GM04504 (cell line): ENCODE results near the gene URB1.
"Not testable (repeated sequence)": the region's sequence is repeated elsewhere in the genome, so short reads cannot be mapped to it uniquely, and the experiment has no call there.

Experiments used
- DNase-seq: peaks from one replicate; pipeline ENCODE4 v3.0.0-alpha.2; 2012; ENCODE audit warnings: low read depth

The URB1 gene

GRCh38 chr21:32372755-32373154 lies 20.1 kb downstream of the URB1 start:
- no peak for DNase-seq

DNA sequence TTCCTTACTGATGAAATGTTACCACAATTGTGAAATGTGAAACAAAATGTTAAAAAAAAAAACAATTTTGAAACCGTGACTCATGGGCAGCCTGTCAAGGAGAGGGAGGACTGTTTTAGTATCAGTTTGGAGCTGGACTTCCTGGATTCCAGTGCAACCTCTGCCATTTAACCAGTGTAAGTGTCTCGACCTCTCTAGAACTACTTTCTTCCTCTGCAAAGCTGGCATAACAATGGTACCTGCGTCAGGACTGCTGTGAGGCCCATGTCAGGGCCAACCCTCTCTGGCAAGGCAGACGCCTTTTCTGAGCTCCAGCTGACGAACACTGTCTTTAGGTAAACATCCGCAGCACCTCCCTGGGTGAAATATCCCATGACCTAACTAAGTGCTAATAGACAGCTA lies 20.9 kb downstream of the URB1 start:
- DNase-seq: peak; percentile 77

GRCh38 chr21:32370998-32371766 lies 21.6 kb downstream of the URB1 start:
- DNase-seq: no peak

GRCh38 chr21:32368961-32369360 lies 23.9 kb downstream of the URB1 start:
- DNase-seq: not testable (repeated sequence)

DNA sequence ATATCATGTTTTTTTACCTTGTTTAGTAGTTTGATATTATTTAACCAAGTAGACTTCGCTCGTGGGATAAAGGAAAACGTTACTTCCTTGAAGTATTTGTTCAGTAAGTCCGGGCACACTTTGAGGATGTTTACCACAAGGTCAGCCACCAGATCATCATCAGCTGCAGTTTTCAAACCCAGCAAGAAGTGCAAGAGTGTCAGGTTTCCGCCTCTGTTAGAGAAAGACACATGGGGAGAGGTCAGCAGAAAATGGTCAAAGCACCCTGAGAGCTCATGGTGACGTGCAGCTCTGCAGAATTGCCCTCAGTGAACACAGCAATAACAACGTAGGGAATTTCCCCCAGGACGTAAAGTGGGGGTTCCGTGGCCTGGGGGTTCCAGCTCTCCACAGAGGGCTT lies 24.4 kb downstream of the URB1 start:
- DNase-seq: no peak

DNA sequence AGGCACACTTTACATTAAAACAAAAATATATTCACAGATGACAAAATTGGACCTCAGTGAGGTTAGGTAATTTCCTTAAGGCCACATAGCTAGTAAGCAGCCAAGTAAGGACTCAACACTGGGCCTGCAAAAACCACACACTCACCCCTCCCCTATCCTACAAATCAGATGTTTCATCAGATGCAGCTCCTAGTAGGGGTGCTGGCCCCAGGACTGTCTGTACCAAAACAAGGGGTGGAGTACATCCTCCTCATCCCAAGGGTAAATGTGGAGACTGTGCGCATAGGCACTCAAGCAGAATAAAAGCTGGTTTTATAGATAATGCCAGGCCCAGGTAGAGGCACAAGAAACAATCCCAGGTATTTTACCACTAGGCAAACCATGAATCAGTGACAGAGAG lies 25.7 kb downstream of the URB1 start:
- no peak for DNase-seq

DNA sequence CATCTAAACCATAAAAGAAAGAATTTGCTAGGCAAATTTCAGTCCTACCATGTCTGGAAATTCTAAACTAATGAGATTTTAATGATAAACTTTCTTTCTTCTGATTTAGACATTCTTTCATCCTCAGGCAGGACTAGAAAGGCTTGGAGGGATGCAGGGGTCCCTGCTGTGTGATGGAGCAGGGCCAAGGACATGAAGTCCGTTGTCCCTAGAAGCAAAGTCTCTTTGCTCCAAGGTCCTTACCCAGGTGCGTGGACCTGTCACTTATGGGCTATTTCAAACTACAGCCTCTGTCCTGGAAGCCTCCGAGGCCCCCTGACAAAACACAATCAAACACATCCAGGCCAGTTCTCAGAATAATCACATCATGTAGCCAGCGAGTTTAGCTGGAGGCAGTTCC lies 26.6 kb downstream of the URB1 start:
- DNase-seq: no peak

DNA sequence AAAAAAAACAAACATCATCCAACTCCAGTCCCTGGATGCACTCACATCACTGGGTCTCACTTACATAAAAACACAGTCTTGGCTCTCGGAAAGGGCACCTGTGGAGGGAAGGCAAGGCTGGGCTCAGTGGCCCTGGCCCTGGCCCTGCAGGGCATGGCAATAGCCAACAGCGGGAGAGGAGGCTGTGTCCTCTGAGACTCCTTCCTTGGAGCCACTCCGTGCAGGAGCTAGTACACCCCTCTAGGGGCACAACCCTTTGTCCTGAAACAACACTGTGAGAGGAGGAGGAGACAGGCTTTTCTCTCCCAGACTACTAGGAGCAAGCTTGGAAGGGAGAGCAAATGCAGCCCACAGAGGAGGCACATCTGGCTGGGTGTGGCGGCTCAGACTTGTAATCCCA lies 28.0 kb downstream of the URB1 start:
- DNase-seq: no peak

DNA sequence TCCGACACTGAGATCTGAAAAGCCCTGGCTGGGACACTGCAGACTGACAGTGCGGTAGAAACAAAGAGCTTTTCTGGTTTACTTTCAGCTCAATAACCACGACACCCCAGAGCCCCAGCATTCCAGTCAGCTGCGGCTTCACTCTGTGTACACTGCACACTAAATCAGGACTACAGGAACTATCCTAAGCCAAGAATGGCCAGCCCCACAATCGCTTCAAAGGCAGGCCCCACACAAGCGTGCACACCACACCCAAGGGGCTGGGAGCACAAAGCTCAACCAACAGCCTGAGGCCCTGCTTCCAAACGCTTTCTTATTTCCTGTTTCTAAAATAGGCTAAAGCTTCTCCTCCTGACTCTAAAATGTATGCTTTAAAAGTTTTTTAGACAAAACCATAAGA lies 28.4 kb downstream of the URB1 start:
- DNase-seq: no peak

DNA sequence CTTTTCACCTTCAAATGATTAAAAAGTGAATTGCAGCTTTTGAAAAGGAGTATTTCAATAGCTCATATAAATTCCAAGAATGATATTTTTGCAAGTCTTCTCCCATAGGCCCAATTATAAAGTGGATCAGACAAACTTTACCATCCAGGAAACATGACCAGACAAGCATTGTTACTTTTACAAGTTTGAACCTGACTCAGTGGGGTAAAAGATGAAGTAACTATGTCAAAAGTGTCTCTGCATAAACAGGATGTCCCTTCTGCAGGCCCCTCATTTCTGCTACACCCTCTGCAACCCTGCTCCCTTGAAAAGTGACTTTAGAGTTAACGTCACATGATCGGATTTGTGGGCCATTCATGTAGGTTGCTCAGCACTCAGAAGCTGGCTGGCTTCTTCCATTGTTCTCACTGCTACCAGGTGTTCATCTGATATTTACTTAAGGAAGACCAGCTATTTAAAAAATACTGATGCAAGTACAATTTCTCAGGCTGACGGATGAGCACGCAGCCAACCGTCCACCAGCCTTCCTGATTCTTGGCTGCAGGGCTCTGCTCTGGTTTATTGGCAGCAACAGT lies 32.3 kb downstream of the URB1 start:
- DNase-seq: no peak

GRCh38 chr21:32359719-32360260 lies 33.0 kb downstream of the URB1 start:
- DNase-seq: no peak

- DNase-seq: no peak
Measured at GRCh38 chr21:32356874-32357395, 35.9 kb downstream of the URB1 start.

DNA sequence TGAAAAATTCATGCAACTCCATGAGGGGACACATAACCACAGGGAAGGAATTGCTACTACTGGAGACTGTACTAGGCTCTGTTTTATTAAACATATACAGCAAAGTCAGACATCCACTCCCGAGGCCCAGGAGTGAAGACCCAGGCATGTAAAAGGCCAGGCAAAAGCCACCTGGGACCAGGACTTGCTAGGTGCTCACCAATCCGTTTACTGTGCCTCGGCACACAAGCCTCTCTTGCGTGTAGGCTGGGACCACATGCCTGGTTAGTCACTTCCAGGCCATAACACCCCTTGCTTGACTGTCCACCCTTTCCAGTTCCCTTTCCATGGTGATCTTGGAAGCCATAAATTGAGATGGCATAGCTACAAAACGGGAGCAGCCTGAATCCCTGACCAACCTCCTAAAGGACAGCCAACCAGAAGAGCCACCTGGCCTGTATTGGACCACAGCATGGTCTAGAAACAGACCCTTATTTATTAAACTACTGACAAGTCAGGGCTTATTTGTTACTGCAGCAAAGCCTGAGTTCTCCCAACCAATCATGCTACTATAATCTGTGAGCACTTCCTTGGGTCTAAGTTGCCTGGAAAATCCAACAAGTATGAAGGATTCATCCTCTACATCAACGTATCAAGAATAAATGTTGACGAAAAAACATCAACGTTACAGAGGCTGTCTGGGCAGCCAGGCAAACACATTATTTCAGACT lies 39.7 kb downstream of the URB1 start:
- DNase-seq: no peak

- no peak for DNase-seq
Measured at GRCh38 chr21:32352526-32352925, 40.3 kb downstream of the URB1 start.

- DNase-seq: no peak
Measured at GRCh38 chr21:32351428-32351827, 41.4 kb downstream of the URB1 start.

DNA sequence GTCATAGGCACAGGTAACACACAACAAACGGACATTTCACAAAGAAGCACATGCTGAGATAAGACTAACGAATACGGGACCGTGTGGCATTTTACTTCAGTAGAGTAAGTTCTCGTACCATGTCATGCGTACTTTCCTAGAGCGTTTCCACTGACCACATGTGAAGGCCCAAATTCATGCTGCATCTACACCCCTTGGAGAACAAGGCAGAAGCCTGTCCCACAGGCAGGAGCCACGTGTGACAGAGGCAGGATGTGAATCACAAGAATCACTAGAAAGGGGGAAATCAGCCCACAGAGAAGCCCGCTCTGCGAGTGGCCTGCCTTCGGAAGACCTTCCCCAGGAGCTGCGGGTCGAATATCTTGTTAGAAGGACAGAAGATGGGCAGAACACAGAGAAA lies 41.8 kb downstream of the URB1 start:
- no peak for DNase-seq

- DNase-seq: no peak
Measured at GRCh38 chr21:32350211-32350980, 42.4 kb downstream of the URB1 start.

DNA sequence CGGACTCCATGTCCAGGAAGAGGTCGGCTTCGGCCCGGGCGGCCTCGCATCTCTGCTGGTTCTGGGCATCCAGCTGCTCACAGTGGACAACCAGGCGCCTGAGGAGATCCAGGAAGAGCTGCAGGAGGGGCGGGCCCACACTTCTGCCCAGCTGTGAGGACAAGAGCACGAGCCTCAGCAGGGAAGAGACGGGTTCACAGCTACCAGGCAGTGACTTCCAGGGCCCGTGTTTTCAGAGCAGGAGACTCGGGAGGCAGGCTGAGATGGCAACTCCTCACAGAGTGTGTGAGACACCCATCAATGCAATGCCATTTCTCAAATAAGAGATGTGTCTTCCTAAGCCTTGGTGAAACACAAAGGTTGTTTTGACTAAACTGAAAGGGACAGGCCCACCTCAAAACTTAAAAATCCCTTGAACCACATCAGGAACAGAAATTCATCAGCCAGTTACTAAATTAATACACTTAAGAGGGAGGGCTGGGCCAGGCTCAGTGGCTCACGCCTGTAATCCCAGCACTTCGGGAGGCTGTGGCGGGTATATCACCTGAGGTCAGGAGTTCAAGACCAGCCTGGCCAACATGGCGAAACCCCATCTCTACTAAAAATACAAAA lies 43.4 kb downstream of the URB1 start:
- no peak for DNase-seq

GRCh38 chr21:32348604-32349332 lies 44.0 kb downstream of the URB1 start:
- DNase-seq: no peak

GRCh38 chr21:32347977-32348376 lies 44.8 kb downstream of the URB1 start:
- DNase-seq: no peak

DNA sequence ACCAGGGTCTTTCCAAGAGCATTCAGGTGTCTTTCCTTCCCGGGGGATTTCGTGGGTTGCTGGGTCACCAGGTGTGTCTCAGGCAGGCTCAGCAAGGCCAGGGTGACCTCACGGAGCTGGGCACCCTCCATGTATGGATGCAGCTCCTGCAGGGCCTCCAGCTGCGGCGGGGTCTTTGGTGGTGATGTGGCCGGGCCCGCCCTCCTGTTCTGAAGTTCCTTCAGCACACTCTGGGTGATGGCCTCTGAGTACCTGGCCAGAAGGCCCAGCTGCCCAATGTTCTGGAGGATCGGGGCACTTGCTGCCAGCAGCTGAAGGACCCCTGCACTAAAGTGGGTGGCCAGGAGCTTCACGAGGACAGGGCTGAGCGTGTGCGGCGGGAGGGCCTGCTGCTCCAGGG lies 45.5 kb downstream of the URB1 start:
- DNase-seq: no peak
